Neural cell (in vitro differentiated cells): Measurements from ENCODE around the gene NACC1.

Source experiments
- CTCF ChIP-seq: fragments of 450-650 bp; IDR thresholded peaks from 2 replicates; pipeline ENCODE4 v1.5.1; 2014; ENCODE audit warnings: antibody characterized with exemption, mild to moderate bottlenecking, moderate library complexity; ENCODE audit not compliant: poor library complexity, severe bottlenecking
- EP300 ChIP-seq: fragments of 450-650 bp; conservative IDR thresholded peaks from 2 replicates; pipeline ENCODE4 v1.6.1; 2014; ENCODE audit warnings: antibody characterized with exemption, mild to moderate bottlenecking, moderate library complexity; ENCODE audit not compliant: poor library complexity, severe bottlenecking
- REST ChIP-seq: IDR thresholded peaks from 2 replicates; pipeline ENCODE4 v1.6.1; 2012; ENCODE audit warnings: borderline replicate concordance

- TF ChIP-seq CTCF (no peak), REST (no peak), EP300 (no peak)
Observed at GRCh38 chr19:13092158-13092543, 25.9 kb upstream of the NACC1 start.
